PFSK-1 (cell line): ENCODE measurements around the gene SSH2.

Experiments
- FOXP2 ChIP-seq: optimal IDR thresholded peaks from 2 replicates; pipeline ENCODE3; 2011; ENCODE audit warnings: borderline replicate concordance, control low read depth, inconsistent platforms; ENCODE audit not compliant: insufficient read depth; ENCODE audit errors: extremely low read length, extremely low read depth
- POLR2AphosphoS5 ChIP-seq: IDR thresholded peaks from 2 replicates; pipeline ENCODE4 v1.6.1; 2012; ENCODE audit warnings: low read depth, mild to moderate bottlenecking, control low read depth, low read length, moderate library complexity
- REST ChIP-seq, 2 experiments: IDR thresholded peaks; 2 replicates each; pipeline versions ENCODE4 v1.6.1 to v1.8.0; 2011 to 2012; ENCODE audit warnings: low read depth in 2 of 2, low read length in 2 of 2, control low read depth in 1 of 2, inconsistent platforms in 1 of 2, mild to moderate bottlenecking in 1 of 2, moderate library complexity in 1 of 2; ENCODE audit not compliant: insufficient read depth in 1 of 2
- SIN3A ChIP-seq: IDR thresholded peaks from 2 replicates; pipeline ENCODE4 v1.6.1; 2012; ENCODE audit warnings: mild to moderate bottlenecking, low read length, moderate library complexity, borderline replicate concordance; ENCODE audit not compliant: insufficient read depth
- TAF1 ChIP-seq: IDR thresholded peaks from 2 replicates; pipeline ENCODE4 v1.6.1; 2012; ENCODE audit warnings: low read length, control low read depth, borderline replicate concordance; ENCODE audit not compliant: insufficient read depth

The SSH2 gene

GRCh38 chr17:29717817-29718216 lies 212.2 kb downstream of the SSH2 start:
- no peak for TF ChIP-seq FOXP2

- TF ChIP-seq SIN3A (no peak), POLR2AphosphoS5 (no peak), REST (IDR thresholded peaks at IDR 0.05; ENCODE audit: insufficient read depth in 1 of 2, low read depth in 2 of 2, low read length in 2 of 2) (no peak), TAF1 (no peak), FOXP2 (no peak)
These were observed 213.5 kb downstream of the SSH2 start for GRCh38 chr17:29716566-29716965.

- TF ChIP-seq FOXP2 = no peak
- peak; percentile 43 to 74; a peak in 1 of 4 replicates for TF ChIP-seq REST (IDR thresholded peaks at IDR 0.05; ENCODE audit: insufficient read depth in 1 of 2, low read depth in 2 of 2, low read length in 2 of 2)
- no peak for TF ChIP-seq SIN3A
- TF ChIP-seq TAF1 = no peak
- no peak for TF ChIP-seq POLR2AphosphoS5
These were observed 214.3 kb downstream of the SSH2 start for GRCh38 chr17:29715680-29716079.

GRCh38 chr17:29714146-29714545 lies 215.9 kb downstream of the SSH2 start:
- TF ChIP-seq SIN3A = no peak
- no peak for TF ChIP-seq TAF1
- no peak for TF ChIP-seq POLR2AphosphoS5
- TF ChIP-seq FOXP2 = no peak
- no peak for TF ChIP-seq REST (IDR thresholded peaks at IDR 0.05; ENCODE audit: insufficient read depth in 1 of 2, low read depth in 2 of 2, low read length in 2 of 2)

GRCh38 chr17:29713626-29714025 lies 216.4 kb downstream of the SSH2 start:
- TF ChIP-seq POLR2AphosphoS5 = no peak
- no peak for TF ChIP-seq FOXP2
- no peak for TF ChIP-seq REST (IDR thresholded peaks at IDR 0.05; ENCODE audit: insufficient read depth in 1 of 2, low read depth in 2 of 2, low read length in 2 of 2)
- TF ChIP-seq TAF1 = no peak
- TF ChIP-seq SIN3A = no peak
